HT1080 (cell line): ENCODE measurements around the gene WTAP. TPM values are rescaled to one million over a fixed set of nuclear protein-coding genes. Genes with fewer than 3 reads are reported as not detected.
A peak's percentile ranks its signal among the peaks of the same experiment; 100 is the strongest.
"Not testable (repeated sequence)": the region's sequence is repeated elsewhere in the genome, so short reads cannot be mapped to it uniquely, and the experiment has no call there.

ENCODE experiments used
- DNase-seq: peaks from one replicate; pipeline ENCODE4 v3.0.0-alpha.2; 2015; ENCODE audit warnings: low read depth
- total RNA-seq: library from RNA; depleted of rRNA; stranded (reverse); fragments of >200 nt; shearing (Covaris generic); gene quantifications from 2 replicates; pipeline ENCODE4 v1.2.3, GENCODE V29; 2014

Gene WTAP
- total RNA-seq, 1 experiment from 2014 or later, result 114 TPM

GRCh38 chr6:159727717-159728445, 575 bp downstream of the WTAP start:
- DNase-seq, result peak; percentile 39

GRCh38 chr6:159728531-159728964, 1.2 kb downstream of the WTAP start:
- no peak for DNase-seq

- DNase-seq, result no peak
These were observed 2.5 kb downstream of the WTAP start for GRCh38 chr6:159729598-159730331.

- no peak for DNase-seq
These were observed 3.0 kb downstream of the WTAP start for GRCh38 chr6:159730332-159730676.

- not testable (repeated sequence) for DNase-seq
These were observed 5.2 kb downstream of the WTAP start for GRCh38 chr6:159732550-159732949.

GRCh38 chr6:159733395-159733794, 6.1 kb downstream of the WTAP start:
- not testable (repeated sequence) for DNase-seq

- DNase-seq, result no peak
These were observed 9.6 kb downstream of the WTAP start for GRCh38 chr6:159736908-159737307.

GRCh38 chr6:159739341-159739740, 12.0 kb downstream of the WTAP start:
- no peak for DNase-seq

GRCh38 chr6:159742165-159742564, 14.9 kb downstream of the WTAP start:
- DNase-seq, result no peak

- no peak for DNase-seq
These were observed 17.8 kb downstream of the WTAP start for GRCh38 chr6:159745081-159745480.

- no peak for DNase-seq
These were observed 19.5 kb downstream of the WTAP start for GRCh38 chr6:159746759-159747158.

- not testable (repeated sequence) for DNase-seq
These were observed 20.8 kb downstream of the WTAP start for GRCh38 chr6:159748127-159748526.

- no peak for DNase-seq
These were observed 24.1 kb downstream of the WTAP start for GRCh38 chr6:159751448-159751847.

- no peak for DNase-seq
These were observed 26.0 kb downstream of the WTAP start for GRCh38 chr6:159753081-159753872.

GRCh38 chr6:159754401-159754800, 27.1 kb downstream of the WTAP start:
- no peak for DNase-seq

GRCh38 chr6:159754959-159755914, 27.9 kb downstream of the WTAP start:
- no peak for DNase-seq

GRCh38 chr6:159756508-159756907, 29.2 kb downstream of the WTAP start:
- DNase-seq, result no peak

GRCh38 chr6:159758031-159759001, 31.0 kb downstream of the WTAP start:
- DNase-seq, result peak; percentile 83

- DNase-seq, result no peak
These were observed 32.3 kb downstream of the WTAP start for GRCh38 chr6:159759645-159760044.

GRCh38 chr6:159760602-159761057, 33.3 kb downstream of the WTAP start:
- peak; percentile 87 for DNase-seq
